ENCODE data around the gene MICAL3.

DNA sequence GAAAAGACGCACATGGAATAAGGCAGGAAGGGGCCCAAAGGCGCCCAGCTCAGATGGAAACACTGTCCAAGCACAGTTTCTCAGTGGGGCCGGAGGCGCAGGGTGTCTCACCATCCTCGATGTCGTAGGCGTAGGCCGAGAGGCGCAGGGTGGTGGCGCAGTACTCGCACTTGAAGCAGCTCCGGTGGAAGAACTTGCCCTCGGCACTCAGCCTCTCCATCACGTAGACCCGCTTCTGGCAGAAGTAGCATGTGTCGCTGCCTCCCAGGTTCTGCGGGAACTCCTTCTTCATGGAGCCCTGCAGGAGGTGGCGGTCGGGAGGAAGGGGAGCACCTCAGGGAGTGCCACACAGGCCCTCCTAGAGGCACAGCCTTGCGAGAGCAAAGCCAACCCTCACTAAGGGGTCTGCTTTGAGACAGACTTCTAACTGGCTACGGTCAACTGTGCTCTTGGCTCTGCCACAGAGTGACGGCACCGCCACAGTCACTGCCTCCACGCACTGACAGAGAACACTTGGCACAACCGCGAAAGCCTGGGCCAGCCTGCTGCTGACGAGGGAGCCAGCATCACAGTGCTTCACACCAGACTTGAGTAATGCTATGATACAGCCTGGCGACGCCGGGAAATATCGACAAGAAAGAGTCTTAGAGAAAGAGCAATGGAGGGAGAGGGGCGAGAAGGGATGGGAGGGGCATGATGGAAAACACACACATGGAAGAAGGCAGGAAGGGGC, 152.5 kb downstream of the MICAL3 start:
- TF ChIP-seq EZH2 (IDR thresholded peaks at IDR 0.05; ENCODE audit: borderline replicate concordance, insufficient read depth, low read length, poor library complexity, severe bottlenecking) (no peak), MXI1 (conservative IDR thresholded peaks at IDR 0.05; ENCODE audit: poor library complexity, severe bottlenecking) (no peak)
- TF ChIP-seq, protein P1, sequence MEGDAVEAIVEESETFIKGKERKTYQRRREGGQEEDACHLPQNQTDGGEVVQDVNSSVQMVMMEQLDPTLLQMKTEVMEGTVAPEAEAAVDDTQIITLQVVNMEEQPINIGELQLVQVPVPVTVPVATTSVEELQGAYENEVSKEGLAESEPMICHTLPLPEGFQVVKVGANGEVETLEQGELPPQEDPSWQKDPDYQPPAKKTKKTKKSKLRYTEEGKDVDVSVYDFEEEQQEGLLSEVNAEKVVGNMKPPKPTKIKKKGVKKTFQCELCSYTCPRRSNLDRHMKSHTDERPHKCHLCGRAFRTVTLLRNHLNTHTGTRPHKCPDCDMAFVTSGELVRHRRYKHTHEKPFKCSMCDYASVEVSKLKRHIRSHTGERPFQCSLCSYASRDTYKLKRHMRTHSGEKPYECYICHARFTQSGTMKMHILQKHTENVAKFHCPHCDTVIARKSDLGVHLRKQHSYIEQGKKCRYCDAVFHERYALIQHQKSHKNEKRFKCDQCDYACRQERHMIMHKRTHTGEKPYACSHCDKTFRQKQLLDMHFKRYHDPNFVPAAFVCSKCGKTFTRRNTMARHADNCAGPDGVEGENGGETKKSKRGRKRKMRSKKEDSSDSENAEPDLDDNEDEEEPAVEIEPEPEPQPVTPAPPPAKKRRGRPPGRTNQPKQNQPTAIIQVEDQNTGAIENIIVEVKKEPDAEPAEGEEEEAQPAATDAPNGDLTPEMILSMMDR (IDR thresholded peaks at IDR 0.05; ENCODE audit: poor library complexity, severe bottlenecking): no peak

Data from neural cell (in vitro differentiated cells).